Stimulated activated CD8-positive, alpha-beta memory T cell treated with anti-CD3 and anti-CD28 coated beads, Interleukin-4, amount 100 ng/mL, for 48 hours (primary cell): Measurements from ENCODE around the gene NUDC.
"Not testable (repeated sequence)": the region's sequence is repeated elsewhere in the genome, so short reads cannot be mapped to it uniquely, and the experiment has no call there.

Source experiments
- DNase-seq: peaks from one replicate; pipeline ENCODE4 v3.0.0-alpha.2; 2020

NUDC gene

DNA sequence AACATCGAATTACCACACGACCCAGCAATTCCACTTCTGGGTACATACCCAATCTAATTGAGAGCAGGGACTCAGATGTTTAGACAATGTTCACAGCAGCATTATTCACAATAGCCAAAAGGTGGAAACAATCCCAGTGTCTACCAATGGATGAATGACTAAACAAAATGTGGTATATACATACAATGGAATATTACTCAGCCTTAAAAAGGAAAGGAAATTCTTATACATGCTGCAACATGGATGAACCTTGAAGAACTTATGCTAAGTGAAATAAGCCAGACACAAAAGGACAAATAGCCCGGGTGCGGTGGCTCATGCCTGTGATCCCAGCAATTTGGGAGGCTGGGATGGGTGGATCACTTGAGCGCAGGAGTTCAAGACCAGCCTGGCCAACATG lies 31.8 kb downstream of the NUDC start:
- DNase-seq: no peak

DNA sequence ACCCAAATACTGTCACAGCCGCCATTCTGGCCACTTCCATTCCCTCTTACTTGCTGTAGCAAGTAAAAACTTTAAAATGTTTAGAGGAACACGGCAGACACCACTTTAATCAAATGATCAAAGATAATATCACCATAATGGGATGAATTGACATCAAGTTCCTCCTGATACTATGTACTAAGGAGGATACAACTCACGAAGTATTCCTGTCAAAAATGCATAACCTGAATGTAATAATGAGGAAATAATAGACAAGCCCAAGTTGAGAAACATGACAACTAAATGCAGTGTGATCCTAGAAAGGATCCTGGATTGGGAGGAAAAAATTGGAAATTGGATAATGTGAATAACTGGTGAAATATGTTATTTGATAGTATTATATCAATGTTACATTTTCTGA lies 34.8 kb downstream of the NUDC start:
- DNase-seq: no peak

DNA sequence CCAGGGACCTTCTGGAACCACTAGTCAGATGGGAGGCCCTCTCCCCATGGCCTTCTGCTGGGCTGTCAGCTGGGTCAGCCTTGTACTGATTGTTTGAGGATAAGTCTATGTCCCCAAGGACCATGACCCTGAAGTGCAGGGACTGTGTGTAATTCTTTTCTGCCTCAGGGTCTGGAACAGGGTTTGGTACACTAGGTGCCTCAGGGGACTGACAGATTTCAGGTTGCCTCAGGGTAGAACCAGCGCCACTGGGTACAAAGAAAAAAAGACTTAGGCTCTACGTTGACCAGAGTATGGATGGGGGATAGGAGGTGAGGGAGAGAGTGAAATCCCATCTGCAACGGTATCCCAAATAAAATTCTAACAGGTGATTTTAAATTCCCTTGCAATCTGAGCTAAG lies 35.8 kb downstream of the NUDC start:
- DNase-seq: no peak

DNA sequence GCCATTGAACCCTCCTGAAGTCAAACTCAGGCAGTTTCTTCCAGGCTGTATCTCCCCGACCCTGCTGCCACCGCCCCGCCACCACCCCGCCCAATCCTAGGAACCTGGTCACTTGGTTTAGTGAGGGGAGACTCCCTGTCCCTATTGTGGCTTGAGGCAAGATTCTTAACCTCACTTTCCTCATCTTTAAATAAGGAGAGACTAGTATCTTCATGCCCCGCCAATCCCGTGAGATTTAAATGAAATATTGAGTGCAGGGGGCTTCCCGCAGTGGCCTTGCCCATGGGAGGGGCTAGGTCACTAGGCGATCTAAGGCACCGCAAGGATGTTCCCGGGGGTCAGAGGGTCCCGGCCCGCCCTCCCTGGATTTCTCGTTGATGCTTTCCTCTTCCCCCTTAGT lies 37.7 kb downstream of the NUDC start:
- no peak for DNase-seq

DNA sequence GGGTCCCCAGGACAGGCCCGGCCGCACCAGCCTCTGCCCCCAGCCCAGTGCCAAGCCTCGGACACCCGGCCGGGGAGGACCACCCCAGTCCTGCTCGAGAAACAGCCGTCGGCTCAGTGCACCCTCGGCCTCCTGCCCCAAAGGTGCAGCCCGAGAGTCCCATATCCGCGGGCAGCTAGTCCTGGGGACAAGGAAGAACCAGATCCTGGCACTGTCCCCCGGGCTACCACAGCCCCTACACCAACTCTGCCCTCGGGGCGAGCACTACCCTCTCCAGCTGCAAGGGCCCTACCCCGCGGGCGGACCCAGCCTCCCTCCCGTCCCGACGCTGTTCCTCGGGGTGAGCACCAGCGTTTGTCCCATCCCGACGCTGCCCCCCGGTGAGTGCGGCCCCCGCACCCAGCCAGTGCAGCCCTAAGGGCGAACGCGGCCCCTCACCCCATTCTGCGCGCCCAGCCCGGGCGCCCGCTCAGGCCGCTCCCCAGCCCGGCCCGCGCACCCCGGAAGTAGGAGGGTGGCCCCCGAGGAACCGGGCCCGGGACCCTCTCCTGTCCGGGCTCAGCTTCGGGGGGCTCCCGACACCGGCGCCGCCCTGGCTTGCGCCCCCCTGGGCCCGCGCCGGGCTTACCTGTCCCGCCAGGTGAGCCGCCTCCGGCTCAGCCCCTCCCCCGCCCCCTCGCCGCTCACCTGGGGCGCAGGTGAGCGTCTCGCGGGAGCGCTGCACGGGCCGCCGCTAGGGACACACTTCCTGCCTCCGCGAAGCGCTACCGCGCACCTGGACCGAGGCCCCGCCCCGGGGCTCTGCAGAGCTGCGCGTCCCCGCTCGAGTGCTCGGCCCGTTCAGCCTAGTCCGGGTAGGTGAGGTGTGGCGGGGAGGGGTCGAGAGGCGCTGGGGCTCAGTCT lies 38.4 kb downstream of the NUDC start, which contains the start of gene KDF1:
Gene KDF1, minus strand, starts transcription at position 747 of the 903 bp plus-strand sequence. CDS start 8,088 bp downstream, outside the sequence.
- peak; percentile 42 for DNase-seq

DNA sequence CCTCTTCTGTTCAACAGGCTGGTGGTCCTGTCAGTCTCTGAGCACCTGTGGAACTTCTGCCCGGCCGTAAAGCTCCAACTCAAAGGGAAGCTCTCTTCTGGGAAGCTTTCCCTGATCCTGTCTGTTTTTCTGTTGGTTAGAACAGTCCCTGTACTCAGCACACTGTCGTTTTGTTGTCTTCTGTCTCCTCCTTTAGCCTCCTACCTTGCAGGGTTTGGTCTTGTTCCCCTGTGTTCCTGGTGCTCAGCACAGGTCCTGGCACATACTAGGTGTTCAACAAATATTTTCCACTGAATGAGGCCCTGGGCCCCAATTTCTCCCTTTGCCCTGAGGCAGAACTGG lies 39.1 kb downstream of the NUDC start:
- DNase-seq: no peak

DNA sequence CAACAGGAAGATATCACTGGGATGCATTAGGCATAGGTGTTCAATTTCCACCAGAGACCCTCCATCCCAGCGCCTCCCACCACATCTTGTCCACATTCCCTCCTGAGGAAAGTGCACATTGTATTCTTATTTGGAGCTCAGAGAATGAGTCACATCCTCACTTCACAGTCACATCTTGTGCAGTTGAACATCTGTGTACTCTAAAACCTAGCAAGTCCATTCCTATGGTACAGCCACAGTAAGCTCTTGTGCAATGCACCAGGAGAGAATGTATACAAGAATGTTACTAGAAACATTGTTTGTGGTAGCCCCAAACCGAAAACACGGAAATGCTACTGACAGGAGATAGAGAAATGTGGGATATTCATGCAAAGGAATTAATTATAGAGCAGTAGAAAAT lies 40.3 kb downstream of the NUDC start:
- DNase-seq: no peak

DNA sequence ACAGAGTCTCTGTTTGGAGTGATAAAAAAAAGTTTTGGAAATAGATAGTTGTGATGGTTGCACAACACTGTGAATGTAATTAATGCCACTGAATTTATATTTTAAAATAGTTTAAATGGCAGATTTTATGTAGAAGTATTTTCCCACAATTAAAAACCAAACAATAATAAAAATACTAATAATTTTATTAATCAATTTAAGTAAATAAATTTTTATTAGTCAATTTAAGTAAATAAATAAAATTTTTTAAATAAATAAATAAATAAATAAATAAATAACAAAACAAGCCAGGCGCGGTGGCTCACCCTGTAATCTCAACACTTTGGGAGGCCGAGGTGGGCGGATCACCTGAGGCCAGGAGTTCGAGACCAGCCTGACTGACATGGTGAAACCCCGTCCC lies 43.7 kb downstream of the NUDC start:
- DNase-seq: no peak

DNA sequence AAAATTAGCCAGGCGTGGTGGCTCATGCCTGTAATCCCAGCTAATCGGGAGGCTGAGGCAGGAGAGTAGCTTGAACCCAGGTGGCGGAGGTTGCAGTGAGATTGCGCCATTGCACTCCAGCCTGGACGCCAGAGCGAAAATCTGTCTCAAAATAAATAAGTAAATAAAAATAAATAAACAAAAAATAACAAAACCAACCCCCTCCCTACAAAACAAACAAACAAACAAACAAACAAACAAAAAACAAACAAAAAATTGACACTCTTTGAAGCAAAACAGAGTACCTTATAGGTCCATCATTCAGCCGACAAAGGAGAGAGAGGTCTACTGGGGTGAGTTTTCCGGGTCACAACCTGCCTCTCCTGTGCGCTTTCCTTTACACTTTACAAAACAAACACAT lies 44.1 kb downstream of the NUDC start:
- no peak for DNase-seq

DNA sequence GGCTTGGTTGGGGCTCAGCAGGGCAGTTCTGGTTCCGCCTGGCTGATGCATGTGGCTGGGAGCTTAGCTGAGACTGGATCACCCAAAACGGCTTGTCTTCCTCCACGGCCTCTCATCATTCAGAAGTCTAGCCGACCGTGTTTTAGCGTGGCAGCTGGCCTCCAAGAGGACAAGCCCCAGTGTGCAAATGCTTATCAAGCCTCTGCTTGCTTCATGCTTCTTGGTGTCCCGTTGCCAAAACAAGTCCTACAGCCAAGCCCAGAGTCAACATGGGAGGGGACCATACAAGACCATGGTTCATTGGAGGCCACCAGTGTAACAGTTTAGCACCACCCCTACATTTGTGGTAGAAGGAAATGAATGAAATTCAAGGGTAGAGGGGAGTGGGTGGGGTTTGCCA lies 49.3 kb downstream of the NUDC start:
- no peak for DNase-seq

DNA sequence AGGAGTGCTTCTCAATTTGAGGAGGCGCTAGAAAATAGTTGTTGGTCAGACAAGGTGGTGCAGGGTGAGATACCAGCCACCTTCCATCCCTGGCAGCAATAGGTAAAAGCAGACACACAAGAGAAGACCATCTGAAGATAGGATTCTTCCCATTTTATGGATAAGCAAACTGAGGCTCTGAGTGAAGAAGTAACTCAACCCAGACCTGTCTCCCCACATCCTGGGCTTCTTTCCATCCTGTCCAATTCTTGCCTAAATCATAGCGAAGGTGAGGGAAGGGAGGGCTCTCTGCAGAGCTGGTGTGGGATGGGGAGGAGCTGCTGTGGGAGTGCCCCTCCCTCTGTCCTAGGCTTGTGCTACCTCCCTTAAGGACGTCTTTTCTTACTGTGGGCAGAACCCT lies 50.0 kb downstream of the NUDC start:
- DNase-seq: no peak

DNA sequence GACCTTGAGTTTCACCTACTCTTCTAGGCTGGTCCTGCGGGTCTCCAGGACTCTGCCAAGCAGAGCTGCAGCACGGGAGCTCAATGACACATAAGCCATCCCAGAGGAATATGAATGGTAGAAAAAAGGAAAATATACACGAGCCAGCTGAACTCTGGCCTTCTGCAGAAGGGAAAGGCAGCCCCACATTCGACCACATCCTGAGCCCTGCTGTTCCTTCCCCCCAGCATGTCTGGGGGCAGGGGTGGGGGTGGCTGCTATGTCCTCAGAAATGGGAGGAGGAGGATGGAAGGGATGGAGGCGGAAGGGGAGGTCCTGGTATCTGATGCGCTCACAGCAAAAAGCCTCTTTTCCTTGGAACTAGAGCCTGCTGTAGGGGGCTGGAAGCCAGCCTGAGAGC lies 50.8 kb downstream of the NUDC start:
- DNase-seq: no peak

DNA sequence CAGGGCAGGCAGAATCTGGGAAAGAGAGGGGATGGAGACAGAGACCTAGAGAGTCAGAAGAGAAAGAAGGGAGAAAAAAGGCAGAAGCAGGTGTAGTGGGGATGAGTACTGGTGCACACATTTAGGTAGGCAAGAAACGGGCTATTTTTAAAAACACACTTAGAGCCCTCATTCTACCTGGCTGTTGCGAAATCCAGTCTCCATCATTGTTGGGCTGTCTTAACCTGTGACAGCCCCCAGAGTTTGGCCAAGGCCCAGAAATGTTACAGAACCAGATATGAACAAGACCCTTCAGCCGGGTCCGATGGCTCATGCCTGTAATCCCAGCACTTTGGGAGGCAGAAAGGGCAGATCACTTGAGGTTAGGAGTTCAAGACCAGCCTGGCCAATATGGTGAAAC lies 51.3 kb downstream of the NUDC start:
- no peak for DNase-seq

DNA sequence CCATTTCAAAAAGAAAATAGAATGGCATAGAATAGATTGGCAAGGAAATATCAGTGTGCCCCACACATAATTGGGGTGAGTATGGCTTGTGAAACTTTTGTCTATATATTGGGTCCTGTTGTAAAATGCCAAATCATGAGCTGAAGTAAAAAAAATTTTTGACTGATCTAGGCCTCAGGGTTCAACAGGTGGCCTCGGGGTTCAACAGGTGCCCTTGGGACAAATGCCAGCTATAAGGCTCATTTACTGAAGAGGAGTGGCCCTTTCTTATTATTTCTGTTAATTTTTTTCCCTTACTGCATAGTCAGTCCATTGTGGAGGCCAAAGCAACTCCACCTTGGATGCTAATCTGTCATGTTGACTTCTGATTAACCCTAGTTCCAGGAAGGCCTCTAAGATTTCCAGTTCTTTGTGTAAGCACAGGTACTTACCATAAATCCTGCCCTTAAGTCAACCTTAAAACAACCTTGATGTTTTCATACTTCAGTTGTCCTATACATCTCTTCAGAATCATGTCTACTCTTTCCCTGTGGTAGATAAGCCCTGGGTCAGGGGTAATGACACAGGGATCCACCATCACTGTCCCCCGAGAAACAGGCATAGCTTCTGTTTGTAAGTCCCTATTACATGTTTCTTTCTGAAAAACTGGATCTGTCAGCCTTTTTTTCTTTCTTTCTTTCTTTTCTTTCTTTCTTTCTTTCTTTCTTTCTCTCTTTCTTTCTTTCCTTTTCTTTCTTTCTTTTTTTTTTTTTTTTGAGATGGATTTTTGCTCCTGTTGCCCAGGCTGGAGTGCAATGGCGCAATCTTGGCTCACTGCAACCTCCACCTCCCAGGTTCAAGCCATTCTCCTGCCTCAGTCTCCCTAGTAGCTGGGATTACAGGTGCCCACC lies 55.3 kb downstream of the NUDC start:
- no peak for DNase-seq

DNA sequence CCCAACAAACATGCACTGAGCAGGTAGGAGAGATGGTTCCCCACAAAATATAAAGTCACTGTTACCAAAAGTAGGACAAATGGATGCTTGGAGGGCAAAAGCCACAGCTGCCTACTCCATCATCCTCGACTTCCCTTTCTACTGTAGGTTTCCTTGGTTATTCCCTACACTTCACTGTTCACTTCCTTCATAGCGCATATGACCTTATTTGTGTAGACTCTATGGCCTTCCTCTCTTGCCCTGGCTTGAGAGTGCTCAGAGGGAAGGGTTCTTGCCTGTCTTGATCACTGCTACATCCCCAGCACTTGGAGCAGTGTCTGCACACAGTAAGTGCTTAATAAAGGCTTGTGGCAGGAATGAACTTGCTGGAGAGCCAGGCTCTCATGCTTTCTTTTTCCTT lies 57.4 kb downstream of the NUDC start:
- no peak for DNase-seq

DNA sequence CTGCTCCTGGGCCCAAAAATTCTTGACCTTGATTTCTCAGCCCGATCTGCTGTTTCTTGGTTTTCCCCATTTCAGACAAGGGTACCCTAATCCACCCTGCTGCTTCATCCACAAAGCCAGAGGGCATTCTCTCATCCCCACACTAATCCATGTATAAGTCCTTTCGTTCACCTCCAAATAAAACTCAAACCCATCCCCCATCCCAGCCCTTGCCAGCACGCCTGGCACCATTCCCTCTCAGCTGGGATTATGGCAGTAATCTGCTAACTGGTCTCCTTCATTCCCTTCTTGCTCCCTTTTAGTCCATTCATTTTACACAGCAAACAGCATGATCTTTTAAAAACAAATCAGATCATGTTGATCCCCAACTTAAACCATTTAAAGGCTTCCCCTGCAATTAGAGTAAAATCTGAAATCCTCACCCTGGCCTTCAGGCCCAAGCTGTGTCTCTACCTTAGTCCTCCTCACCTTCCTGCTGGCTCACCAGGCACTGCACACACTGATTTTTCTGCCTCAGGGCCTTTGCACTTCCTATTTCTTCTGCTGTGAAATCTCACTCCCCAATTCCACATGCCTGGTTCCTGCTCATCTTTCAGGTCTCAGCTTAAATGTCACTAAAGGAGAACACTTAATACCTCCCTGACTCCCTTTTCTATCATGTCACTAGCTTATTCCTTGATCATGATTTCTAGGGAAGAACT lies 59.8 kb downstream of the NUDC start:
- DNase-seq: no peak

DNA sequence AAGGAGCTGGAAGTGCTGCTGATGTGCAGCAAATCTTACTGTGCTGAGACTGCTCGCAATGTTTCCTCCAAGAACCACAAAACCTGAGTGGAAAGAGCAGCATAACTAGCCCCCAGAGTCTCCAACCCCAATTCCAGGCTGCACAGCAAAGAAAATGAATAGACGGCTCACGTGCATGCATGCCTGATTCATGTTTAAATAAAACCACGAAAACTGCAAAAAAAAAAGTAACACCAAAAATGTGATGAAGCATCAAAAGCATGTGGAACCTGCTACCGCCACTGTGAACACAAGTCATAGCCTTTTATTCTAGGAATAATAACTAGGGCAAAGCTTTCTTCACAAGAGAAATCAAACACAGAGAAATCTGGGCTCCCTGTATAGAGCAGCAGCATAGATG lies 62.3 kb downstream of the NUDC start:
- no peak for DNase-seq

DNA sequence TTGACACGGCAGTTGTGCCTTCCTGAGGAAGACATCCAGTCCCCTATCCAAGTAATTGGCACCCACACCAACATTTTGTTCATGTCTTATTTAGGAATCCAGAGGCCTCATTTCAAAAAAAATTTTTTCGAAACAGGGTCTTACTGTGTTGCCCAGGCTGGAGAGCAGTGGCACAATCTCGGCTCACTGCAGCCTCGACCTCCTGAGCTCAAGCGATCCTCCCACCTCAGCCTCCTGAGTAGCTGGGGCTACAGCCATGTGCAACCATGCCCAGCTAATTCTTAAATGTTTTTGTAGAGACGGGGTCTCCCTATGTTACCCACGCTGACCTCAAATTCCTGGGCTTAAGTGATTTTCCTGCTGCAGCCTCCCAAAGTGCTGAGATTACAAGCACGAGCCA lies 62.7 kb downstream of the NUDC start:
- DNase-seq: no peak

DNA sequence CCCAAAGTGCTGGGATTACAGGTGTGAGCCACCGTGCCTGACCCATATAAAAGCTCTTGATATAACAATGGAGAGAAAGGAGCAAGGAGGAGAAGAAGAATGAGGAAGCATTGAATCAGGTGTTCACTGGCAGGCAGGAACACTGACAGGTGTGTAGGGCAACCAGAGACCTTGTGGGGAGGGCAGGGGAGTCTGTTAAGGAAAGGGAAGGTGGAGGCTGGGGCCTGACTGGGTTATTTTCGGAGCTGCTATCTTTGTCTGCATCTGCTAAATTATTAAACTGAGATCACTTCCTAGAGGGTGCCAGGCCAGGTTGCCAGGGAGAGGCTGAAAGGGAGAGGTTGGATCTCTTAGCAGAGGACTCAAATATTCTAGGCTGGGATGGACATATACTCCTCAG lies 65.1 kb downstream of the NUDC start:
- no peak for DNase-seq

DNA sequence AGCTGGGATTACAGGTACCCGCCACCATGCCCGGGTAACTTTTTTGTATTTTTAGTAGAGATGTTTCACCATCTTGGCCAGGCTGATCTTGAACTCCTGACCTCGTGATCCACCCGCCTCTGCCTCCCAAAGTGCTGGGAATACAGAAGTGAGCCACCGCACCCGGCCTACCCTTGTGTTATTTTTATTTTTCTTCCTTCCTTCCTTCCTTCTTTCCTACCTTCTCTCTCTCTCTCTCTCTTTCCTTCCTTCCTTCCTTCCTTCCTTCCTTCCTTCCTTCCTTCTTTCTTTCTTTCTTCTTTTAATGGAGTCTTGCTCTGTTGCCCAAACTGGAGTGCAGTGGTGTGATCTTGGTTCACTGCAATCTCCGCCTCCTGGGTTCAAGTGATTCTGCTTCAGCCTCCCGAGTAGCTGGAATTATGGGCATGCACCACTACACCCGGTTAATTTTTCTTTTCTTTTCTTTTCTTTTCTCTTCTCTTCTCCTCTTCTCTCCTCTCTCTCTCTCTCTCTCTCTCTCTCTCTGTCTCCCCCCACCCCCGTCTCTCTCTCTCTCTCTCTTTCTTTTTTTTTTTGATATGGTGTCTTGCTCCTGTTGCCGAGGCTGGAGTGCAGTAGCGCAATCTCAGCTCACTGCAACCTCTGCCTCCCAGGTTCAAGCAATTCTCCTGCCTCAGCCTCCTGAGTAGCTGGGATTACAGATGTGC lies 68.0 kb downstream of the NUDC start:
- not testable (repeated sequence) for DNase-seq

DNA sequence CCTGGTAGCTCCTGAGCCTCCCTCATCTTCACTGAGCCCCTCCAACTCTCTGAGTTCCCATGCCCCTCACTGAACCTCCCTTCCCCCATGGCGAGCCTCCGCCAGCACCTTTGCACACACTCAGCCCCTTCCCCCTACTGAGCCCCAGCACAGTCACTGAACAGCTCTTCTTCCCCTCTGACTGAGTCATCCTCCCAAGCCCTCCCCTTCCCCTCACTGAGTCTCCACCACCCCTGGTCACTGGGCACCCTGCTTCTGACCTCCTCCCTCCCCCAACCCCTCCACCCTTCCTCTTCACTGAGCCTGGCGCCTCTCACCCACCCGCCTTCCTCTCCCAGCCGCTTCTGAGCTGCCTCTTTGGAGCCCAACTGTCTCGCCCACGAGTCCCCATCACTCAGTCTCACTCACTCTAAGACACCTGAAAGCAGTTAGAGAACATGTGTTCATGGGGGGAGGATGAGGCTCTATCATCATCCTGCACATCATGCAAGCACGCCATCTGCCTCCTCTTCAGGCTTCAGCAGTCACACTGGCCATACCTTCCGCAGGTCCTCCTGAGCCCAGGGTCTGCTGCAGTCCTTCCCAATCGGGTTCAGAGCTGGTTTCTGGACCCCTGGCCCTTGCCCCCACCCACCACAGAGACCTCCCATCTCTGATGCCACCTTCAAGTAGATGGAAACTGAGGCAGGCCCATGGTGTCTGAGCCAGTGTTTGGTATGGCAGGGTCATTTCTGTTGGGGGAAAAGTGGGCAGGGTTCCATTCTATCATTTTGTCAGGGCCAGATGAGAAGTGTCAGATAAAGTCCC lies 70.0 kb downstream of the NUDC start:
- peak; percentile 32 for DNase-seq
